H1 (cell line): Measurements from ENCODE around the gene ERAS. TPM values are rescaled to one million over a fixed set of nuclear protein-coding genes. Genes with fewer than 3 reads are reported as not detected.

Experiments
- CTCF ChIA-PET: fragments of 300-600 bp; sonication (Branson Sonifier 250); formaldehyde crosslinking; loops from one replicate; lab custom pipeline; 2021; ENCODE audit not compliant: partially characterized antibody; lab: Charles Lee
- POLR2A ChIA-PET: fragments of 300-600 bp; sonication (Branson Sonifier 250); formaldehyde crosslinking; loops from one replicate; lab custom pipeline; 2021; ENCODE audit warnings: inconsistent platforms; ENCODE audit not compliant: partially characterized antibody; lab: Charles Lee
- DNase-seq, 2 experiments: peaks; one replicate each; pipeline versions ENCODE4 v3.0.0 to v3.0.0-alpha.2; 2010 to 2022; ENCODE audit warnings: low spot score in 2 of 2, low read depth in 1 of 2, mixed read lengths in 1 of 2
- FAIRE-seq: peaks from 2 replicates; lab custom pipeline; 2011; peaks lifted over from hg19 to GRCh38; lab: Jason Lieb, UNC
- H2AFZ ChIP-seq: 2 replicates; pipeline ENCODE4 v1.8.1; 2012; ENCODE audit warnings: low read length, inconsistent platforms
- H2AK5ac ChIP-seq: 2 replicates; pipeline ENCODE4 v1.6.1; 2013; ENCODE audit warnings: low read depth, low read length
- H2BK120ac ChIP-seq: replicated peaks from 2 replicates; pipeline ENCODE3; 2013; ENCODE audit warnings: low read depth, low read length, inconsistent platforms
- H2BK12ac ChIP-seq: 2 replicates; pipeline ENCODE4 v1.6.1; 2013; ENCODE audit warnings: low read depth, low read length
- H2BK15ac ChIP-seq: 2 replicates; pipeline ENCODE4 v1.6.1; 2013; ENCODE audit warnings: low read length
- H2BK20ac ChIP-seq: 2 replicates; pipeline ENCODE4 v1.6.1; 2013; ENCODE audit warnings: low read length
- H2BK5ac ChIP-seq: 2 replicates; pipeline ENCODE4 v1.6.1; 2013; ENCODE audit warnings: low read depth, low read length
- H3K14ac ChIP-seq: 2 replicates; pipeline ENCODE4 v1.6.1; 2013; ENCODE audit warnings: inconsistent platforms; ENCODE audit not compliant: insufficient read length
- H3K18ac ChIP-seq: 2 replicates; pipeline ENCODE4 v1.6.1; 2013; ENCODE audit warnings: low read length; ENCODE audit errors: extremely low read depth
- H3K23ac ChIP-seq: 2 replicates; pipeline ENCODE4 v1.6.1; 2013; ENCODE audit warnings: inconsistent platforms; ENCODE audit not compliant: insufficient read length
- H3K23me2 ChIP-seq: 2 replicates; pipeline ENCODE4 v1.6.1; 2013; ENCODE audit warnings: low read depth, low read length
- H3K27ac ChIP-seq: 2 replicates; pipeline ENCODE4 v1.6.1; 2011; ENCODE audit warnings: low read depth, low read length, inconsistent platforms
- H3K27me3 ChIP-seq, 4 experiments: replicated peaks in 1 of 4; 1 replicate in 1 of 4; 2 replicates in 3 of 4; pipeline versions ENCODE4 v1.6.1 to v1.8.1; 2011 to 2013; ENCODE audit warnings: low read length in 3 of 4, mild to moderate bottlenecking in 3 of 4, inconsistent platforms in 2 of 4, mixed read lengths in 2 of 4, moderate library complexity in 1 of 4; ENCODE audit not compliant: control insufficient read depth in 3 of 4, insufficient read depth in 3 of 4; ENCODE audit errors: extremely low read depth in 1 of 4
- H3K36me3 ChIP-seq, 4 experiments: 2 replicates each; pipeline versions ENCODE4 v1.6.1 to v1.8.1; 2011 to 2013; ENCODE audit warnings: mild to moderate bottlenecking in 4 of 4, low read length in 3 of 4, moderate library complexity in 2 of 4, control low read depth in 1 of 4, inconsistent platforms in 1 of 4; ENCODE audit not compliant: insufficient read depth in 4 of 4, control insufficient read depth in 2 of 4
- H3K4ac ChIP-seq: replicated peaks from 2 replicates; pipeline ENCODE3; 2013; ENCODE audit warnings: low read length, low read depth, mixed read lengths, inconsistent platforms; ENCODE audit not compliant: insufficient read length
- H3K4me1 ChIP-seq, 4 experiments: replicated peaks in 1 of 4; 1 replicate in 1 of 4; 2 replicates in 3 of 4; pipeline versions ENCODE4 v1.6.1 to v1.8.1; 2011 to 2013; ENCODE audit warnings: low read length in 3 of 4, inconsistent platforms in 2 of 4, mixed read lengths in 1 of 4; ENCODE audit not compliant: insufficient read depth in 4 of 4, control insufficient read depth in 3 of 4
- H3K4me2 ChIP-seq, 2 experiments: 2 replicates each; pipeline versions ENCODE4 v1.6.1 to v1.8.1; 2011 to 2013; ENCODE audit warnings: low read depth in 2 of 2, low read length in 2 of 2, control low read depth in 1 of 2, inconsistent platforms in 1 of 2, mild to moderate bottlenecking in 1 of 2; ENCODE audit not compliant: insufficient read depth in 1 of 2
- H3K4me3 ChIP-seq, 4 experiments: fragments of 200-600, 300-600 bp in 1 of 4; sonication (generic), shearing (Covaris generic), sonication (Bioruptor Twin) in 1 of 4; 2 replicates each; pipeline versions ENCODE4 v1.5.1 to v1.8.1; 2011 to 2016; ENCODE audit warnings: low read length in 4 of 4, low read depth in 3 of 4, control low read depth in 2 of 4, inconsistent platforms in 2 of 4, mild to moderate bottlenecking in 2 of 4, mixed read lengths in 1 of 4, moderate library complexity in 1 of 4; ENCODE audit not compliant: insufficient read depth in 2 of 4; ENCODE audit errors: extremely low read depth in 1 of 4
- H3K56ac ChIP-seq: replicated peaks from 2 replicates; pipeline ENCODE3; 2013; ENCODE audit warnings: low read depth, mild to moderate bottlenecking, mixed read lengths, low read length, inconsistent platforms; ENCODE audit not compliant: insufficient read length
- H3K79me1 ChIP-seq: 2 replicates; pipeline ENCODE4 v1.6.1; 2013; ENCODE audit warnings: low read depth, low read length, control low read depth
- H3K79me2 ChIP-seq, 2 experiments: 2 replicates each; pipeline versions ENCODE4 v1.6.1 to v1.8.1; 2012 to 2013; ENCODE audit warnings: low read length in 2 of 2, mild to moderate bottlenecking in 2 of 2, inconsistent platforms in 1 of 2; ENCODE audit not compliant: insufficient read depth in 2 of 2, control insufficient read depth in 1 of 2
- H3K9ac ChIP-seq, 4 experiments: replicated peaks in 1 of 4; 1 replicate in 1 of 4; 2 replicates in 3 of 4; pipeline versions ENCODE4 v1.6.1 to v1.8.1; 2011 to 2013; ENCODE audit warnings: low read depth in 3 of 4, low read length in 3 of 4, control low read depth in 2 of 4, mild to moderate bottlenecking in 2 of 4, moderate library complexity in 2 of 4, inconsistent platforms in 1 of 4; ENCODE audit errors: extremely low read depth in 1 of 4
- H3K9me3 ChIP-seq, 2 experiments: 2 replicates each; pipeline versions ENCODE4 v1.6.1 to v1.8.1; 2012 to 2013; ENCODE audit warnings: mild to moderate bottlenecking in 2 of 2, moderate library complexity in 2 of 2, control low read depth in 1 of 2, inconsistent platforms in 1 of 2, low read depth in 1 of 2, low read length in 1 of 2, mixed read lengths in 1 of 2; ENCODE audit not compliant: insufficient read depth in 2 of 2
- H4K20me1 ChIP-seq, 2 experiments: replicated peaks in 1 of 2; 2 replicates each; pipeline versions ENCODE3 to v1.8.1; 2011 to 2013; ENCODE audit warnings: inconsistent platforms in 2 of 2, low read length in 2 of 2, mild to moderate bottlenecking in 1 of 2; ENCODE audit not compliant: insufficient read depth in 2 of 2, control insufficient read depth in 1 of 2
- H4K5ac ChIP-seq: 2 replicates; pipeline ENCODE4 v1.6.1; 2013; ENCODE audit warnings: low read length, low read depth, mixed read lengths, inconsistent platforms; ENCODE audit not compliant: insufficient read length
- H4K8ac ChIP-seq: 2 replicates; pipeline ENCODE4 v1.8.0; 2013; ENCODE audit warnings: mild to moderate bottlenecking, moderate library complexity, low read length, inconsistent platforms; ENCODE audit not compliant: insufficient read depth; ENCODE audit errors: extremely low read depth
- H4K91ac ChIP-seq: replicated peaks from 2 replicates; pipeline ENCODE3; 2013; ENCODE audit warnings: low read length, mixed read lengths, inconsistent platforms; ENCODE audit not compliant: insufficient read length
- ATF3 ChIP-seq: IDR thresholded peaks from 2 replicates; pipeline ENCODE4 v1.6.1; 2011; ENCODE audit warnings: low read depth, mild to moderate bottlenecking, low read length; ENCODE audit not compliant: insufficient read depth
- BACH1 ChIP-seq: IDR thresholded peaks from 2 replicates; pipeline ENCODE4 v1.6.1; 2012; ENCODE audit warnings: low read length, improper control_type of control experiment
- BRCA1 ChIP-seq: IDR thresholded peaks from 2 replicates; pipeline ENCODE4 v1.6.1; 2012; ENCODE audit warnings: low read depth, low read length, improper control_type of control experiment
- CBX5 ChIP-seq: fragments of 300-800, 300-1000 bp; sonication (generic); IDR thresholded peaks from 2 replicates; pipeline ENCODE4 v1.7.1; 2016; ENCODE audit warnings: antibody characterized with exemption, low read length, low read depth
- CBX8 ChIP-seq: fragments of 300-800, 300-1000 bp; sonication (generic); IDR thresholded peaks from 2 replicates; pipeline ENCODE4 v1.7.1; 2016; ENCODE audit warnings: low read depth, low read length, borderline replicate concordance
- CHD1 ChIP-seq: IDR thresholded peaks from 2 replicates; pipeline ENCODE4 v1.6.1; 2012; ENCODE audit warnings: low read depth, low read length, improper control_type of control experiment
- CTBP2 ChIP-seq: IDR thresholded peaks from 2 replicates; pipeline ENCODE4 v1.7.0; 2011; ENCODE audit warnings: borderline replicate concordance, mild to moderate bottlenecking, moderate library complexity, mixed read lengths, low read length; ENCODE audit not compliant: insufficient read depth, insufficient read length
- GTF2F1 ChIP-seq: IDR thresholded peaks from 2 replicates; pipeline ENCODE4 v1.6.1; 2012; ENCODE audit warnings: low read depth, low read length, improper control_type of control experiment, borderline replicate concordance
- HDAC2 ChIP-seq, 2 experiments: fragments of 300-600 bp in 1 of 2; sonication (generic) in 1 of 2; IDR thresholded peaks; 2 replicates each; pipeline ENCODE4 v1.6.1; 2011 to 2012; ENCODE audit warnings: low read depth in 2 of 2, low read length in 2 of 2, mild to moderate bottlenecking in 2 of 2, moderate library complexity in 2 of 2, borderline replicate concordance in 1 of 2, inconsistent platforms in 1 of 2
- POU5F1 ChIP-seq: IDR thresholded peaks from 2 replicates; pipeline ENCODE4 v1.6.1; 2011; ENCODE audit warnings: low read depth, mild to moderate bottlenecking, low read length, moderate library complexity
- SP1 ChIP-seq: IDR thresholded peaks from 2 replicates; pipeline ENCODE4 v1.6.1; 2011; ENCODE audit warnings: low read depth, low read length
- SP2 ChIP-seq: IDR thresholded peaks from 2 replicates; pipeline ENCODE4 v1.6.1; 2012; ENCODE audit warnings: mild to moderate bottlenecking, low read length, inconsistent platforms
- SUZ12 ChIP-seq: fragments of 200-600 bp; sonication (generic); IDR thresholded peaks from 2 replicates; pipeline ENCODE4 v1.6.1; 2012; ENCODE audit warnings: mild to moderate bottlenecking, inconsistent platforms, low read length, moderate library complexity, mixed read lengths
- TAF7 ChIP-seq: optimal IDR thresholded peaks from 2 replicates; pipeline ENCODE3; 2011; ENCODE audit warnings: low read depth, mild to moderate bottlenecking, inconsistent platforms, low read length, moderate library complexity, borderline replicate concordance
- TEAD4 ChIP-seq: IDR thresholded peaks from 2 replicates; pipeline ENCODE4 v1.6.1; 2012; ENCODE audit warnings: low read depth, low read length, inconsistent platforms, mixed read lengths
- WGBS, 2 experiments: shearing (Covaris generic) in 1 of 2; methylation state at CpG; one replicate each; pipeline versions ENCODE4 v1.1.6 to v1.1.7; 2013 to 2015; ENCODE audit warnings: low lambda C conversion rate in 2 of 2, mixed read lengths in 2 of 2, inconsistent platforms in 1 of 2, low coverage in 1 of 2, missing lambda C conversion rate in 1 of 2; ENCODE audit not compliant: insufficient replicate concordance in 2 of 2, insufficient coverage in 1 of 2, insufficient read length in 1 of 2; ENCODE audit errors: extremely low coverage in 1 of 2, missing lambda C conversion rate in 1 of 2; 5-methylcytosine and 5-hydroxymethylcytosine counted together
- polyA plus RNA-seq, 7 experiments: library from polyadenylated mRNA; depleted of rRNA in 3 of 7; stranded (reverse) in 5 of 7; unstranded in 2 of 7; fragments of >200 nt in 5 of 7; fragments of 200-250 nt in 2 of 7; gene quantifications; 1 replicate in 5 of 7; 2 replicates in 1 of 7; 4 replicates in 1 of 7; pipeline versions ENCODE4 v1.2.1 to v1.2.3, GENCODE V29; 2011 to 2013; ENCODE audit warnings: missing spikeins in 2 of 7, mixed read lengths in 2 of 7
- total RNA-seq: library from RNA; stranded (reverse); fragmentation: NEBNext Ultra II Directional; extraction: Animal tissue kit (Norgen Biotek cat#: 25700); gene quantifications from 2 replicates; pipeline ENCODE4 v1.2.1, GENCODE V29; 2021

ERAS gene
- total and polyA plus RNA-seq, 2 of the 8 experiments (the other 6 are each of a cell fraction or from before 2014, with no cell fraction given), result 0.70 TPM; not detected in 1

- Histone ChIP-seq H3K56ac (no peak overlapping the region), H2BK12ac (no peak overlapping the region), H2BK20ac (no peak overlapping the region), H3K36me3 (no peaks in the 10 kb centered on the region), H3K79me2 (no peaks in the 10 kb centered on the region), H4K5ac (no peak overlapping the region), H4K20me1 (no peaks in the 10 kb centered on the region), H3K14ac (no peak overlapping the region), H3K18ac (no peak overlapping the region), H3K4me1 (no peaks in the 10 kb centered on the region), H3K4me3 (no peak overlapping the region), H4K91ac (no peak overlapping the region), H3K27me3 (no peaks in the 10 kb centered on the region), H3K4me2 (no peak overlapping the region), H3K79me1 (no peaks in the 10 kb centered on the region), H3K23me2 (no peaks in the 10 kb centered on the region), H2BK15ac (no peak overlapping the region), H3K9ac (no peak overlapping the region), H3K27ac (no peak overlapping the region), H3K4ac (no peak overlapping the region), H2BK5ac (no peak overlapping the region), H2BK120ac (no peak overlapping the region), H2AFZ (no peak overlapping the region), H3K9me3 (no peaks in the 10 kb centered on the region), H4K8ac (no peak overlapping the region), H3K23ac (no peak overlapping the region), H2AK5ac (no peak overlapping the region)
- no peak for FAIRE-seq
- ChIA-PET POLR2A (no interaction called here), CTCF (interaction anchor here (1.1 to 1.2 kb wide), 2 partner anchors 88 to 131 kb away, joined by 3 read pairs; no protein-coding TSS in a partner anchor)
- no peak for DNase-seq
- TF ChIP-seq SP2 (no peak), CBX8 (no peak), HDAC2 (IDR thresholded peaks at IDR 0.05; ENCODE audit: borderline replicate concordance in 1 of 2, low read depth in 2 of 2, low read length in 2 of 2) (no peak), CTBP2 (no peak), BRCA1 (no peak), TEAD4 (no peak), BACH1 (no peak), GTF2F1 (no peak), CBX5 (no peak), SUZ12 (no peak), TAF7 (no peak), ATF3 (no peak), CHD1 (no peak), SP1 (no peak), POU5F1 (no peak)
- 90% methylated on average over 7 of the region's 7 CpGs; no CpG with 5 or more reads in 1 of the 2 experiments for WGBS, 2 experiments
These were observed 46.9 kb upstream of the ERAS start for GRCh38 chrX:48779399-48779798.
